ENCODE measurements around the gene APBA2. TPM values are rescaled to one million over a fixed set of nuclear protein-coding genes. Genes with fewer than 3 reads are reported as not detected.

APBA2 gene
- total RNA-seq, 3 donors from 2014 or later = 0.64 to 6.9 (median 5.0) TPM

DNA sequence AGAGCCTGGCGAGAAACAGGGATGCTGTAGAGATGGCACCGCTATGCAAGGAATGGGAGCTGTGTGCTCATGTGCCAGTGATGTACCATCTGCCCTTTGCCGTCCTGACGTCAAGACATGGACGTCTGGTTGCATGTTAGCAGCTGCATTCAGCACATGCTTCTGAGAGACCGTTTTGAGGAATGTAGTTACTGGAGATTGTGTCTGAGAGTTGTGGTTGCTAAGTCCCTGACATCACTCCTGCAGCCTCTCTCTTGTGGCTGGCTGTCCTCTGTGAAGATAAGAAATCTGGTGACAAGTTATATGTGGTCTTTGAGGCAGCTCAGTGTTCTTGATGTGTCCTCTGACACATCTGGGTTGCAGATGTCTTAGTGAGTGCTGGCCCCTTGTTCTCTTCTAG is 165.1 kb downstream of the APBA2 start:
- DNase-seq (ENCODE audit: low spot score in 2 of 2) = no peak
- H3K27me3 ChIP-seq = no peaks in the 10 kb centered on the region
- intact Hi-C loops (cut with DNase I; ENCODE audit: low total_unique reads) = no loop called here

DNA sequence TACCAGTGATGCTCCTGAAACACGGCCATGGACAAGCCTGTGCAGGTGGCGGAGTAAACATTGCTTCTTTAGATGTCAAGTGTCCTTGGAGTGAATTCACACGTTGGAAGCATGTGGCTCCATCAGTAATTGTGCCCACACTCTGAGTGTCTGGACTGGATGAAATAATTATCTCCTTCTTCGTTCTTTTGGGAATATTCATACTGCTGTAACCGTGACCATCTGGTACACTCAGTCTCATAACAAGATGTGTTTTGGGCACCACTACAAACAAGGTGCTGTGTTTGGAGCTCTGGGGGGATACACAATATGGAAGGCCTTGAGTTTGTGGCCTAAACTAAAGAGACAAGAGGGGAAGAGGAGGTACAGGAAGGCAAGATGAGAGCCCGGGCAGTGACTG is 165.6 kb downstream of the APBA2 start:
- H3K36me3 ChIP-seq = no peaks in the 10 kb centered on the region
- H3K4me3 ChIP-seq = no peak overlapping the region
- no peaks in the 10 kb centered on the region for H3K27me3 ChIP-seq
- no peak for DNase-seq (ENCODE audit: low spot score in 2 of 2)
- intact Hi-C loops (cut with DNase I; ENCODE audit: low total_unique reads) = no loop called here
- no peak for TF ChIP-seq POLR2A (IDR thresholded peaks at IDR 0.05)
- no peaks in the 10 kb centered on the region for H3K4me1 ChIP-seq
- H3K9me3 ChIP-seq = peaks cover 0 to 5% of the 10 kb centered on the region in 2 donors
- H3K27ac ChIP-seq = no peak overlapping the region

More for the DNA sequence above, 165.1 kb downstream of the APBA2 start:
- Histone ChIP-seq H3K27ac (no peak overlapping the region), H3K9me3 (peaks cover 0 to 5% of the 10 kb centered on the region in 2 donors), H3K4me3 (no peak overlapping the region), H3K36me3 (no peaks in the 10 kb centered on the region), H3K4me1 (no peaks in the 10 kb centered on the region)
- TF ChIP-seq, protein P1, sequence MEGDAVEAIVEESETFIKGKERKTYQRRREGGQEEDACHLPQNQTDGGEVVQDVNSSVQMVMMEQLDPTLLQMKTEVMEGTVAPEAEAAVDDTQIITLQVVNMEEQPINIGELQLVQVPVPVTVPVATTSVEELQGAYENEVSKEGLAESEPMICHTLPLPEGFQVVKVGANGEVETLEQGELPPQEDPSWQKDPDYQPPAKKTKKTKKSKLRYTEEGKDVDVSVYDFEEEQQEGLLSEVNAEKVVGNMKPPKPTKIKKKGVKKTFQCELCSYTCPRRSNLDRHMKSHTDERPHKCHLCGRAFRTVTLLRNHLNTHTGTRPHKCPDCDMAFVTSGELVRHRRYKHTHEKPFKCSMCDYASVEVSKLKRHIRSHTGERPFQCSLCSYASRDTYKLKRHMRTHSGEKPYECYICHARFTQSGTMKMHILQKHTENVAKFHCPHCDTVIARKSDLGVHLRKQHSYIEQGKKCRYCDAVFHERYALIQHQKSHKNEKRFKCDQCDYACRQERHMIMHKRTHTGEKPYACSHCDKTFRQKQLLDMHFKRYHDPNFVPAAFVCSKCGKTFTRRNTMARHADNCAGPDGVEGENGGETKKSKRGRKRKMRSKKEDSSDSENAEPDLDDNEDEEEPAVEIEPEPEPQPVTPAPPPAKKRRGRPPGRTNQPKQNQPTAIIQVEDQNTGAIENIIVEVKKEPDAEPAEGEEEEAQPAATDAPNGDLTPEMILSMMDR (IDR thresholded peaks at IDR 0.05) = no peak
- no peak for TF ChIP-seq POLR2AphosphoS5 (IDR thresholded peaks at IDR 0.05)
- no peak for TF ChIP-seq POLR2A (IDR thresholded peaks at IDR 0.05)

DNA sequence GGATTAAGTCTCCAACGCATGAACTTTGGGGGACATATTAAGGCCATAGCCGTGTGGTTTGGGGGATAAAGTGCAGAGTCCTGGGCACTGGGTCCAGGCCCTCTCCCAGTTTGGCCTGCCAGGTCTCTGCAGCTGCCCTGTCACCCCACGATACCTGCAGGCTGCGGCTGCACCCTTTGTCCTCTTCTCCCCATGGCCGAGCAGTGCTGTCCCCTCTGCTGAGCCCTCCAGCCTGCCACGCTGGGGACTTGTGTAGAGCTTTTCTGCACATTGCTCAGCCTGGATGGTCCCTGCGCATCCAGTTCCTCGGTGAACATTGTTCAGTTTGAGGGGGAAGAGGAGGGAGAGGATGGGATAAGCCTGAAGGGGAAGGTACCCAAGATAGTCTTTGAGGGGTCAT is 167.2 kb downstream of the APBA2 start:
- intact Hi-C loops (cut with DNase I; ENCODE audit: low total_unique reads) = no loop called here

GRCh38 chr15:29053661-29054131 is 167.9 kb downstream of the APBA2 start:
- intact Hi-C loops (cut with DNase I; ENCODE audit: low total_unique reads) = no loop called here
- peaks cover 0 to 5% of the 10 kb centered on the region in 2 donors for H3K9me3 ChIP-seq
- no peak overlapping the region for H3K4me3 ChIP-seq
- no peak for DNase-seq (ENCODE audit: low spot score in 2 of 2)
- no peaks in the 10 kb centered on the region for H3K27me3 ChIP-seq
- H3K36me3 ChIP-seq = no peaks in the 10 kb centered on the region
- no peak for TF ChIP-seq POLR2AphosphoS5 (IDR thresholded peaks at IDR 0.05)
- no peak for TF ChIP-seq POLR2A (IDR thresholded peaks at IDR 0.05)
- TF ChIP-seq, protein P1 (IDR thresholded peaks at IDR 0.05) = no peak
- H3K4me1 ChIP-seq = no peaks in the 10 kb centered on the region
- no peak overlapping the region for H3K27ac ChIP-seq

More for the DNA sequence above, 167.2 kb downstream of the APBA2 start:
- DNase-seq (ENCODE audit: low spot score in 2 of 2) = no peak
- Histone ChIP-seq H3K4me3 (no peak overlapping the region), H3K27ac (no peak overlapping the region), H3K4me1 (no peaks in the 10 kb centered on the region), H3K27me3 (no peaks in the 10 kb centered on the region), H3K9me3 (peaks cover 0 to 5% of the 10 kb centered on the region in 2 donors), H3K36me3 (no peaks in the 10 kb centered on the region)
- TF ChIP-seq, protein P1 (IDR thresholded peaks at IDR 0.05) = no peak
- TF ChIP-seq POLR2AphosphoS5 (IDR thresholded peaks at IDR 0.05) = no peak
- no peak for TF ChIP-seq POLR2A (IDR thresholded peaks at IDR 0.05)

DNA sequence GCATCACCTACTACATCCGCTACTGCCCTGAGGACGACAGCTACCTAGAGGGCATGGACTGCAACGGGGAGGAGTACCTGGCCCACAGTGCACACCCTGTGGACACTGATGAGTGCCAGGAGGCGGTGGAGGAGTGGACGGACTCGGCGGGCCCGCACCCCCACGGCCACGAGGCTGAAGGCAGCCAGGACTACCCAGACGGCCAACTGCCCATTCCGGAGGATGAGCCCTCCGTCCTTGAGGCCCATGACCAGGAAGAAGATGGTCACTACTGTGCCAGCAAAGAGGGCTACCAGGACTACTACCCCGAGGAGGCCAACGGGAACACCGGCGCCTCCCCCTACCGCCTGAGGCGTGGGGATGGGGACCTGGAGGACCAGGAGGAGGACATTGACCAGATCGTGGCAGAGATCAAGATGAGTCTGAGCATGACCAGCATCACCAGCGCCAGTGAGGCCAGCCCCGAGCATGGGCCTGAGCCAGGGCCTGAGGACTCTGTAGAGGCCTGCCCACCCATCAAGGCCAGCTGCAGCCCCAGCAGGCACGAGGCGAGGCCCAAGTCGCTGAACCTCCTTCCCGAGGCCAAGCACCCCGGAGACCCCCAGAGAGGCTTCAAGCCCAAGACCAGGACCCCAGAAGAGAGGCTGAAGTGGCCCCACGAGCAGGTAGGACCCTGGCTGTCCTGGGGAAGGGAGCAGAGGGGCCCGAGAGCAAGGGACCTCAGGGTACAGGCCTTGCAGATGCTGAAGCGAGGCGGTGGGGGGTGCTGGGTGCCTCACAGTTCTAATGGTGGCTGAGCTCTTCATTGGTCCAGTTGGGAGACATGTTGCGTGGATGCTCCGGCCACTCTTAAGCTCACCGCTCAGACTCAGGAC is 168.6 kb downstream of the APBA2 start:
- no peaks in the 10 kb centered on the region for H3K27me3 ChIP-seq
- H3K36me3 ChIP-seq = no peaks in the 10 kb centered on the region
- no peaks in the 10 kb centered on the region for H3K4me1 ChIP-seq
- H3K27ac ChIP-seq = no peak overlapping the region
- H3K4me3 ChIP-seq = no peak overlapping the region
- TF ChIP-seq POLR2A (IDR thresholded peaks at IDR 0.05) (no peak), POLR2AphosphoS5 (IDR thresholded peaks at IDR 0.05) (no peak)
- TF ChIP-seq, protein P1 (IDR thresholded peaks at IDR 0.05) = no peak
- intact Hi-C loops (cut with DNase I; ENCODE audit: low total_unique reads) = no loop called here
- peaks cover 0 to 5% of the 10 kb centered on the region in 2 donors for H3K9me3 ChIP-seq
- no peak for DNase-seq (ENCODE audit: low spot score in 2 of 2)
